ENCODE results near the gene TTYH3. TPM values are rescaled to one million over a fixed set of nuclear protein-coding genes. Genes with fewer than 3 reads are reported as not detected.

The TTYH3 gene
- total RNA-seq, 1 experiment from 2014 or later = 122 TPM

- Histone ChIP-seq H3K79me1 (ENCODE audit: insufficient read depth, low read depth, low read length, poor library complexity, severe bottlenecking) (no peaks in the 10 kb centered on the region), H3K18ac (ENCODE audit: insufficient read length, low read depth, low read length) (no peak overlapping the region), H3K27ac (ENCODE audit: insufficient read length, low read depth, low read length) (no peak overlapping the region), H3T11ph (ENCODE audit: low read length) (no peak overlapping the region), H4K8ac (replicated peaks; ENCODE audit: insufficient read length, low read depth, low read length) (no peak overlapping the region), H3K9me3 (ENCODE audit: control insufficient read depth, low read depth, low read length) (no peaks in the 10 kb centered on the region), H2AK5ac (ENCODE audit: insufficient read length, low read length) (no peak overlapping the region), H2BK5ac (ENCODE audit: insufficient read length, low read length) (no peak overlapping the region), H3K56ac (ENCODE audit: insufficient read length, low read depth, low read length) (no peak overlapping the region), H4K91ac (ENCODE audit: insufficient read length, low read depth, low read length) (no peak overlapping the region), H2BK12ac (ENCODE audit: insufficient read length, low read depth, low read length) (no peak overlapping the region), H3K23ac (ENCODE audit: insufficient read length, low read depth, low read length) (no peak overlapping the region), H4K20me1 (ENCODE audit: control insufficient read depth, insufficient read depth, insufficient read length) (no peaks in the 10 kb centered on the region), H3K4me2 (ENCODE audit: insufficient read depth, insufficient read length, low read length) (no peak overlapping the region), H2AFZ (ENCODE audit: low read length) (no peak overlapping the region), H3K23me2 (ENCODE audit: insufficient read length, low read depth, low read length, poor library complexity, severe bottlenecking) (no peaks in the 10 kb centered on the region), H3K4ac (ENCODE audit: low read depth, low read length) (no peak overlapping the region), H3K14ac (ENCODE audit: insufficient read depth, low read length) (no peak overlapping the region), H4K5ac (ENCODE audit: insufficient read length, low read depth, low read length) (no peak overlapping the region), H3K79me2 (ENCODE audit: insufficient read depth, low read length) (no peaks in the 10 kb centered on the region), H2BK120ac (ENCODE audit: low read depth, low read length, poor library complexity, severe bottlenecking) (no peak overlapping the region), H3K4me1 (ENCODE audit: insufficient read depth, low read length) (no peaks in the 10 kb centered on the region), H3K9ac (ENCODE audit: extremely low read depth, insufficient read length, low read length) (no peak overlapping the region), H3K27me3 (ENCODE audit: insufficient read depth, low read length) (no peaks in the 10 kb centered on the region), H2BK20ac (ENCODE audit: low read depth, low read length, poor library complexity, severe bottlenecking) (no peak overlapping the region), H2BK15ac (ENCODE audit: low read depth, low read length) (no peak overlapping the region)
- Mint-ChIP-seq H3K27ac (no peak overlapping the region), H3K27me3 (ENCODE audit: low read depth) (peaks cover 1% of the 10 kb centered on the region), H3K4me3 (no peak overlapping the region; a peak in 1 of 5 replicates), H3K4me1 (peaks cover 17 to 20% of the 10 kb centered on the region in 2 experiments), H3K36me3 (ENCODE audit: insufficient read depth in 1 of 3, low read depth in 3 of 3) (peaks cover 4 to 18% (median 16%) of the 10 kb centered on the region in 3 experiments), H3K9me3 (no peaks in the 10 kb centered on the region; a peak in 1 of 5 replicates)
- TF ChIP-seq CTCF (conservative IDR thresholded peaks at IDR 0.05) = no peak
- DNase-seq = no peak
- no CpG with 5 or more reads among the region's 11 CpGs for WGBS (ENCODE audit: extremely low coverage, insufficient read length, low lambda C conversion rate)
Measured at GRCh38 chr7:2710286-2710655, 78.5 kb downstream of the TTYH3 start.
